Muscle layer of colon (tissue), 2 donors: ENCODE data around the gene CARNS1.

Experiments
- H3K27ac ChIP-seq: one replicate; pipeline ENCODE4 v1.7.0; 2013; ENCODE audit warnings: low read depth, mild to moderate bottlenecking, low read length, moderate library complexity
- H3K27me3 ChIP-seq, 2 donors: one replicate each; pipeline ENCODE4 v1.7.0; 2013; ENCODE audit warnings: low read length in 2 of 2, mild to moderate bottlenecking in 2 of 2; ENCODE audit not compliant: insufficient read depth in 2 of 2, control insufficient read depth in 1 of 2
- H3K36me3 ChIP-seq: one replicate; pipeline ENCODE4 v1.7.0; 2013; ENCODE audit warnings: mild to moderate bottlenecking, low read length; ENCODE audit not compliant: insufficient read depth
- H3K4me1 ChIP-seq: one replicate; pipeline ENCODE4 v1.7.0; 2013; ENCODE audit warnings: mild to moderate bottlenecking, low read length; ENCODE audit not compliant: insufficient read depth
- H3K4me3 ChIP-seq, 2 donors: one replicate each; pipeline ENCODE4 v1.7.0; 2013; ENCODE audit warnings: low read length in 2 of 2, low read depth in 1 of 2, mild to moderate bottlenecking in 1 of 2, moderate library complexity in 1 of 2
- H3K9ac ChIP-seq: one replicate; pipeline ENCODE4 v1.7.0; 2013; ENCODE audit warnings: low read length
- H3K9me3 ChIP-seq: one replicate; pipeline ENCODE4 v1.7.0; 2013; ENCODE audit warnings: mild to moderate bottlenecking, low read length
- donor health status: abdominal sarcoma.
- donor health status: Adenocarcinoma of cecum.

CARNS1 gene

DNA sequence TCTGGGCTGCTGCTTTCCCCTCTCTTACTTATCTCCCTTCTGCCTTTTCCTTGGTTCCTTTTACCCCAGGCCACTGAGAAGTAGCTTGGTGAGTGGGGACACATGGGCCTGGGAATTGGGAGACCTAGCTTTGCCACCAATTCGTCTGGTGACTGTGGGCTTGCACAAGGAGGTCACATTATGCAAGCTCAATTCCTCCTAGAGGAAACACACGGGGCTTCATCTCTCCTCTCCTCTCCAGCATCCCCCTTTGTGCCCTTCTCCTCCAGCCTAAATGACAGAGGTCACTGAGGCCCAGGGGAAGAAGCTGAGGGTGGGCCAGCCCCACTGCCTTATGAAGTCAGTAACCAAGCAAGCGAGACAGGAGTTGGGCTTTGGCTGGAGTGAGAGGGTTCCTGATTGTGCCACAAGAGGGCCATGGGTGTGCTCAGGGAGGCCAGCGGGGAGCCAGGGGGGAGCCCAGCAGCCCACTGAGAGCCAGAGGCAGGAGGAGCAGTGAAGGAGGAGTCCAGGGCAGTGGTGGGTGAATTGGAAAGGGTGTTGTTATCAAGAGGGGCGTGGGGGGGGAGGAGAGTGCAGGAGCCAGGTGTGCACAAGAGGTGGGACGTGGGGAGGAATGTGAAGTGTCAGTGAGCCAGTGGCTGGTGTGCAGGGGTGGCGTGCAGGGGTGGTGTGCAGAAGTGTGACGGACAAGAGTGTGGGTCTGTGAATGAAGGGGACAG, 44.1 kb upstream of the CARNS1 start:
- Histone ChIP-seq H3K9ac (no peak overlapping the region), H3K9me3 (no peaks in the 10 kb centered on the region), H3K27me3 (no peaks in the 10 kb centered on the region), H3K4me3 (peak overlapping the region; percentile 24 to 36), H3K4me1 (peaks cover 68% of the 10 kb centered on the region), H3K36me3 (no peaks in the 10 kb centered on the region), H3K27ac (peak overlapping the region; percentile 77)

GRCh38 chr11:67371911-67372320, 43.6 kb upstream of the CARNS1 start:
- peaks cover 63% of the 10 kb centered on the region for H3K4me1 ChIP-seq
- no peak overlapping the region for H3K9ac ChIP-seq
- no peaks in the 10 kb centered on the region for H3K36me3 ChIP-seq
- no peaks in the 10 kb centered on the region for H3K9me3 ChIP-seq
- H3K4me3 ChIP-seq = peak overlapping the region; percentile 24 to 36
- peak overlapping the region; percentile 77 for H3K27ac ChIP-seq
- no peaks in the 10 kb centered on the region for H3K27me3 ChIP-seq

GRCh38 chr11:67372321-67372992, 43.0 kb upstream of the CARNS1 start:
- Histone ChIP-seq H3K36me3 (no peaks in the 10 kb centered on the region), H3K27ac (peak overlapping the region; percentile 77), H3K9me3 (no peaks in the 10 kb centered on the region), H3K4me1 (peaks cover 57% of the 10 kb centered on the region), H3K4me3 (peak overlapping the region; percentile 24 to 50), H3K27me3 (no peaks in the 10 kb centered on the region), H3K9ac (no peak overlapping the region)

DNA sequence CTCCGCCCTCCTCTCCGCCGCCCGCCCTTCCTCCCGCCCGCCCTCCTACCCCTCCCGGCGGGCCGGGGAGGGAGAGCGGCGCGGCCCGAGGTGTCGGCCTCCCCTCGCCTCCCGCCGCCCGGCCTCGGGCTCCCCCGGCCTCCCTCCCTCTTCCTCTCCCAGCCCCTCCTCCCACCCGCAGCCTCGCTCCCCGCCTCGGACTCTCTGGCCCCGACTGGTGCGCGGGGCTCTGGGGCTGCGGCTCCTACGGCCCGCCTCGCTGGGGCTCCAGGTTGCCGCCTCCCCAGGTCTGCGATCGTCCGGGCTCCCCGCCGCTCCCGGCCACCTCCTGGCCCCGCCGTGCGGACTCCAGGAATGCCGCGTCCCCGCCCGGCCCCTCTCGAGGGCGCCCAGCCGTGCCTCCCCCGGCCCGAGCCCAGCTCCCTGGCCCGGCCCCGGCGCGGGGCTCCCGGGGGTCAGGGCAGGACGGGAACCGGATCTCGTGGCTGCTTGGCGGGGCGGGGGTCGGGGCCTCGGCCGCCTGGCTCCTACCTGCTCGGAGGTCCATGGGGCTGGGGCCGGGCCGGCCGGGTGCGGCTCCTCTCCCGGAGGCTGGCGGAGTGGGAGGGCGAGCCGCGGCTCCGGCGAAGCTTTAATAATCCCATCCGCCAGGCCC, 42.4 kb upstream of the CARNS1 start, which contains the start of gene CLCF1:
Gene CLCF1, minus strand, starts transcription at position 606 of the 655 bp plus-strand sequence. Its CDS starts 59 bp downstream, at position 547.
- H3K4me1 ChIP-seq = peaks cover 51% of the 10 kb centered on the region
- peak within 1 kb of the TSS; percentile 74 for H3K27ac ChIP-seq
- no peak within 1 kb of the TSS for H3K9ac ChIP-seq
- H3K9me3 ChIP-seq = no peaks in the 10 kb centered on the region
- no peaks in the 10 kb centered on the region for H3K36me3 ChIP-seq
- H3K27me3 ChIP-seq = no peaks in the 10 kb centered on the region
- peak within 1 kb of the TSS; percentile 50 to 75 for H3K4me3 ChIP-seq

DNA sequence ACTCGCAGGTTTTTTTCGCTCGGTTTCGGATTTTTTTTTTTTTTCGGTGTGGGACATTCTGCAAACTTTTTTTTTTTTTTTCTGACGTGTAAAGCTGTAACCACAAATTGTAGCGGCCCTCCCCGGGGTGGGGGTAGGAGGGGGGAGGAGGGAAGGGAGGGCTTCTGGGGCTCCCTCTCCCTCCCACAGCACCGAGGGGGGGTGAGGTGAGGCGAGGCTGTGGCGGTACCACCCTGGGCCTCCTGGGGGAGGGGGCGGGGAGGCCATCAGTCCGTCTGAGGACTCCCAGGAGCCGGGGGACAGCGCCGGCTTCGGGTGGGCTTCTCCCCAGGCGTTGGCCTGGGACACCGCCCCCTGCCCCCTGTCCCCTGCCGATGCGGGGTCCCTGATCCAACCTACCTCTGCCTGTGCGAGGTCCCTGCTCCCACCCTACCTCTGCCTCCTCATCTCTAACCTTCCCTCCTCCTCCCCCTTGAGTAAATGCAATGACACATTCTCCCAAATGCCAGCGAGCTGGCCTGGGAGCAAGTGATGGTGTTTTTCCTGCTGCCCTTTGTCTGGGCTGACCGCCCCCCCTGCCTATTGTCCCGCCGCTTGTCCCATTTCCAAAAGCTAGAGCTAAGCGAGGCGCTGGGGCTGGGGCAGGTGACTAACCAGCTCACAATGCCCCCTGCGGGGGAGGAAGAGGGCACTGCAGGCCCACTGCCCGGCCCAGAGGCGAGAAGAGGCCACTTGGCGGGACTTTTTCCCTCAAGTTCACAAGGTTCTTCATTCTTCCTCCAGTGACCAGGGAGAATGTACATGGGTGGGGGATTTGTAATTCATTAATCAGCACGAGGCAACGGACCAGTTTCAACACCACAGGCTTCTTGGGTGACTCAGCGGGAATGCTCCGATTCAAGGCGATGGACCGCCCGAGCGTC, 41.6 kb upstream of the CARNS1 start:
- Histone ChIP-seq H3K36me3 (no peaks in the 10 kb centered on the region), H3K4me3 (peak overlapping the region; percentile 50 to 75), H3K27me3 (no peaks in the 10 kb centered on the region), H3K27ac (peak overlapping the region; percentile 74), H3K4me1 (peaks cover 45% of the 10 kb centered on the region), H3K9ac (no peak overlapping the region), H3K9me3 (no peaks in the 10 kb centered on the region)

- H3K9ac ChIP-seq = no peak overlapping the region
- no peaks in the 10 kb centered on the region for H3K27me3 ChIP-seq
- peaks cover 38% of the 10 kb centered on the region for H3K4me1 ChIP-seq
- H3K4me3 ChIP-seq = peak overlapping the region in 1 of 2 donors; percentile 50
- no peaks in the 10 kb centered on the region for H3K9me3 ChIP-seq
- H3K27ac ChIP-seq = peak overlapping the region; percentile 55
- H3K36me3 ChIP-seq = no peaks in the 10 kb centered on the region
Measured at GRCh38 chr11:67374571-67375281, 40.8 kb upstream of the CARNS1 start.

- Histone ChIP-seq H3K4me3 (no peak overlapping the region), H3K27ac (no peak overlapping the region), H3K9ac (no peak overlapping the region), H3K36me3 (no peaks in the 10 kb centered on the region), H3K9me3 (no peaks in the 10 kb centered on the region), H3K27me3 (no peaks in the 10 kb centered on the region), H3K4me1 (peaks cover 31% of the 10 kb centered on the region)
Measured at GRCh38 chr11:67375320-67376055, 40.0 kb upstream of the CARNS1 start.

DNA sequence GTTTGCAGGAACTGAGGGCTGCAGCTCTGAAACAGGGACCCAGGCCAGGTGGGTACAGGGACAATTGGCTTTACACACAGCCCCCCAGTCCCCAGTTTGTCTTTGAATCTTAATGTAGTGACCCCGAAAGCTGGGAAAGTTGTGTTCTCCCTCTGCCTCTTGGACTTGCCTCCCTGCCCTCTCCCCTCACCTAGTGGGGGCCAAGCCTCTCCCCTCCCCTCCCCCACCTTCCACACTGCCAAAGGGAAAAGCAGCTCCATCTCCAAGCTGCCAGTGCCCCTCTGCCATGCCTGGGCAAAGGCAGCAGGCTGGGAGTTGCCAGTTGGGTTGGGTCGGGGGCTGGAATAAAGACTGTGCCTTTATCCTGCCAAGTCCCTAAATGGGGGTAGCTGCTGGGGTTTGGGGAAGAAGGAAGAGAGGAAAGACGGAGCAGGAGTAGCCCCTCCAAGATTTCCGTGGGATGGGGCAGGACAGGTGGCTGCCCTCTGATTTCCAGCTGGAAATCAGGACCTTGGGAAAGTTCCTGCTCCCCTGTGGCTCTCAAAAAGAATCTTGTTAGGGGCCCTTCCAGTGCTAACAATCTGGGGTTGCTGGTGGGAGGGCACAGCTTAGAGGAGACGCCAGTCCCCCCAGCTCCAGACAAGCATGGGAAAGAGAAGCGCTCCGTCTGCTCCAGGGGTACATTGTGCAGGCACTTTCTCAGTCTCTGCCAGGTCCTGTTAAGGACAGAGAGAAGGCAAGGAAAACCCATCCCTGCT, 39.2 kb upstream of the CARNS1 start:
- H3K4me3 ChIP-seq = no peak overlapping the region
- no peak overlapping the region for H3K27ac ChIP-seq
- H3K27me3 ChIP-seq = no peaks in the 10 kb centered on the region
- H3K9me3 ChIP-seq = no peaks in the 10 kb centered on the region
- H3K36me3 ChIP-seq = no peaks in the 10 kb centered on the region
- no peak overlapping the region for H3K9ac ChIP-seq
- peaks cover 24% of the 10 kb centered on the region for H3K4me1 ChIP-seq

DNA sequence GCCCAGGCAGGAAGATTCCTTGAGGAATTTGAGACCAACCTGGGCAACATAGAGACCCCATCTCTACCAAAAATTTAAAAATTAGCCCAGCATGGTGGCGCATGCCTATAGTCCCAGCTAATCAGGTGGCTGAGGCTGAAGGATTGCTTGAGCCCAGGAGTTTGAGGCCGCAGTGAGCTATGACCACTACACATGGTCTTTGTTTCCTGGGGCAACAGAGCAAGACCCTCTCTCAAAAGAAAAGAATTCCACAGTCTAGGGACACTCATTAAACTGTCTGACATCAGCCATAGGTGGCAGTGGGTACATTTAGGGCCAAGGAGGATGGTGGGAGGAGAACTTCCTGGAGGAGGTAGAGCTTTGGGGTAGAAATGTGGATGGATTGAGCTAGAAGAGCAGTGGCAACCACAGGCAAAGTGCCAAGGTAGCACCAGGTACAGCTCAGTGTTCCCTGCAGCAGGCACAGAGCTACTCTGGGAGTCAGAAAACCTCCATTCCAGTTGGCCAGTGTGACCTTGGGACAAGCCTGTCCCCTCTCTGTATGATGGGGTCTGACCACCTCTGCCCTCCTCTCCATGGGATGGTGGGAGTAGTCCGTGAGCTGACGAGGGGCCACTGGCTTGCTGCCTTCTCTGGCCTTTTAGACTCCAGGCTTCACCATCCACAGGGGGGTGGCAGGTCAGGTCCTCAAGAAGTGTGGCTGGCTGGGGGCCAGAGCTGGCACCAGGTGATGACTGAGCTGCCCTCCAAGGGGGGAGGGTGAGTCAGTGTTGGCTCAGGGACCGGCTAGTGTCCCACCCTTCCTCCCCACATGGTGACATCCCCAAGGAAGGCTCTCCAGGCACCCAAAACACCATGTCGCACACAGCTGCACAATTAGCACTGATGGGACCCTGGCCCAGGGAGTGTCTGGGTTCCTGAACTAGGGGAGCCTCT, 38.3 kb upstream of the CARNS1 start:
- Histone ChIP-seq H3K4me3 (no peak overlapping the region), H3K36me3 (no peaks in the 10 kb centered on the region), H3K9ac (no peak overlapping the region), H3K9me3 (no peaks in the 10 kb centered on the region), H3K27me3 (no peaks in the 10 kb centered on the region), H3K27ac (no peak overlapping the region), H3K4me1 (peaks cover 17% of the 10 kb centered on the region)
